OCI-LY7 (cell line): ENCODE measurements around the gene DNAI1.

Experiments
- CTCF ChIP-seq: fragments of 200-600 bp; sonication (generic); conservative IDR thresholded peaks from 2 replicates; pipeline ENCODE4 v1.5.1; 2014; ENCODE audit warnings: mild to moderate bottlenecking, antibody characterized with exemption, low read length, moderate library complexity, mixed read lengths
- EZH2phosphoT487 ChIP-seq: fragments of 200-600 bp; sonication (generic); IDR thresholded peaks from 2 replicates; pipeline ENCODE4 v1.6.1; 2018; ENCODE audit warnings: low read depth, borderline replicate concordance, mild to moderate bottlenecking, mixed run types, antibody characterized with exemption, low read length, moderate library complexity, mixed read lengths

- TF ChIP-seq CTCF, result no peak
- no peak for TF ChIP-seq EZH2phosphoT487
Measured at GRCh38 chr9:34570376-34570775, 111.8 kb downstream of the DNAI1 start.
